ENCODE data around the gene GLIS1. TPM values are rescaled to one million over a fixed set of nuclear protein-coding genes. Genes with fewer than 3 reads are reported as not detected.

The GLIS1 gene
- total RNA-seq, 1 experiment from 2014 or later, result 0.24 TPM

- no peak for TF ChIP-seq ZBTB21 (CRISPR knock-in tag; IDR thresholded peaks at IDR 0.05; ENCODE audit: borderline replicate concordance)
- TF ChIP-seq JAZF1 (CRISPR knock-in tag; IDR thresholded peaks at IDR 0.05), result no peak
- TF ChIP-seq RORB (CRISPR knock-in tag; IDR thresholded peaks at IDR 0.05), result no peak
- no peak for TF ChIP-seq ATF2 (CRISPR knock-in tag; IDR thresholded peaks at IDR 0.05; ENCODE audit: borderline replicate concordance, low read depth)
- no peak for TF ChIP-seq SP1 (CRISPR knock-in tag; conservative IDR thresholded peaks at IDR 0.05)
- TF ChIP-seq CREM (CRISPR knock-in tag; IDR thresholded peaks at IDR 0.05), result no peak
- TF ChIP-seq NFYB (CRISPR knock-in tag; conservative IDR thresholded peaks at IDR 0.05; ENCODE audit: low read depth), result no peak
- no peak for TF ChIP-seq PRDM15 (CRISPR knock-in tag; IDR thresholded peaks at IDR 0.05)
- no peak for TF ChIP-seq NR1H2 (CRISPR knock-in tag; IDR thresholded peaks at IDR 0.05)
- TF ChIP-seq ARID4B (CRISPR knock-in tag; IDR thresholded peaks at IDR 0.05; ENCODE audit: borderline replicate concordance), result no peak
- TF ChIP-seq ZSCAN18 (CRISPR knock-in tag; IDR thresholded peaks at IDR 0.05), result no peak
Observed at GRCh38 chr1:53543130-53543777, 195.7 kb downstream of the GLIS1 start (continued).

GRCh38 chr1:53542551-53542950, 196.4 kb downstream of the GLIS1 start:
- ATAC-seq, result no peak
- POLR2A ChIA-PET, result no interaction called here
- CTCF ChIA-PET, result interaction anchor here (0.6 to 3.0 kb wide), 8 partner anchors 10 to 174 kb away, joined by 3 to 28 read pairs (median 6); no protein-coding TSS in a partner anchor
- no peak for TF ChIP-seq FOXJ3 (CRISPR knock-in tag; IDR thresholded peaks at IDR 0.05; ENCODE audit: borderline replicate concordance)
- TF ChIP-seq MAX (CRISPR knock-in tag; IDR thresholded peaks at IDR 0.05), result no peak
- TF ChIP-seq ATF2 (CRISPR knock-in tag; IDR thresholded peaks at IDR 0.05; ENCODE audit: borderline replicate concordance, low read depth), result no peak
- no peak for TF ChIP-seq SOX15 (CRISPR knock-in tag; IDR thresholded peaks at IDR 0.05)
- TF ChIP-seq IRF1 (CRISPR knock-in tag; IDR thresholded peaks at IDR 0.05), result no peak
- no peak for TF ChIP-seq ZNF423 (CRISPR knock-in tag; IDR thresholded peaks at IDR 0.05)
- no peak for TF ChIP-seq ZNF416 (CRISPR knock-in tag; IDR thresholded peaks at IDR 0.05)
- no peak for TF ChIP-seq ZNF121 (CRISPR knock-in tag; IDR thresholded peaks at IDR 0.05)
- TF ChIP-seq JAZF1 (CRISPR knock-in tag; IDR thresholded peaks at IDR 0.05), result no peak
- no peak for TF ChIP-seq ZNF281 (CRISPR knock-in tag; IDR thresholded peaks at IDR 0.05)
- TF ChIP-seq ETV6 (CRISPR knock-in tag; IDR thresholded peaks at IDR 0.05), result no peak

More at GRCh38 chr1:53542551-53542950, 196.4 kb downstream of the GLIS1 start:
- DNase-seq (ENCODE audit: low spot score), result no peak
- no peaks in the 10 kb centered on the region for H3K27me3 Mint-ChIP-seq (ENCODE audit: low read depth)
- H3K27ac Mint-ChIP-seq, result no peak overlapping the region
- H3K36me3 Mint-ChIP-seq, result no peaks in the 10 kb centered on the region
- no peak overlapping the region for H3K4me3 Mint-ChIP-seq
- H3K9me3 Mint-ChIP-seq, result no peaks in the 10 kb centered on the region
- no peaks in the 10 kb centered on the region; the same call in 1 of the 2 replicates for H3K4me1 Mint-ChIP-seq
